ENCODE measurements around the gene ZNF783. TPM values are rescaled to one million over a fixed set of nuclear protein-coding genes. Genes with fewer than 3 reads are reported as not detected.
"Not testable (repeated sequence)": the region's sequence is repeated elsewhere in the genome, so short reads cannot be mapped to it uniquely, and the experiment has no call there.

The ZNF783 gene
- total and polyA plus RNA-seq, 9 donors, result 5.5 to 27.6 (median 17.0) TPM

DNA sequence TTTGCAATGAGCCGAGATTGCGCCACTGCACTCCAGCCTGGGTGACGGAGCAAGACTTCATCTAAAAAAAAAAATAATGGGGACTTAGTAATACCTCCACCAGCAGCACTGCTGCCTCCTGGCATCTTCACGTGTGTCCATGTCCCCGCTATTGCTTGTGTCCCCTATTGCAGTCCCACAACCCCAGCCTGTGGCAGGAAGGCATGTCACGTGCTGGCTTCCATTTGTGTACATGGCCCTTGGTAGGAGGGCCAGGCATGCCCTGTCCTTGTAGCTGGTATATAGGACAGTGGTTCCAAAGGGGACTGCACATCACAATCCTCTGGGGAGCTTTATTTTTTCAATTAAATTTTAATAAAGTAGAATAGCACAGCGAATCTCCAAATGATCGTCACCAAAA lies 5.7 kb downstream of the ZNF783 start:
- intact Hi-C loops (cut with DNase I), result loop anchor here in 2 of 4 donors (10.0 kb wide), 2 partner anchors 157 to 357 kb away; no protein-coding TSS in a partner anchor

GRCh38 chr7:149274424-149274823 lies 12.4 kb downstream of the ZNF783 start:
- H3K9me3 ChIP-seq; H3K4me3 ChIP-seq; H3K27me3 ChIP-seq; H3K36me3 ChIP-seq; intact Hi-C loops (cut with DNase I); H3K4me1 ChIP-seq (ENCODE audit: insufficient read depth); H3K27ac ChIP-seq; DNase-seq: not testable (repeated sequence)
- 90 to 99% (median 98%) methylated on average over 8 of the region's 8 CpGs for WGBS, 3 donors

More for the DNA sequence above, 5.7 kb downstream of the ZNF783 start:
- Histone ChIP-seq H3K27me3 (no peaks in the 10 kb centered on the region), H3K27ac (no peak overlapping the region), H3K4me1 (ENCODE audit: insufficient read depth) (no peaks in the 10 kb centered on the region), H3K36me3 (no peaks in the 10 kb centered on the region), H3K4me3 (no peak overlapping the region), H3K9me3 (no peaks in the 10 kb centered on the region)
- DNase-seq, result no peak
- 95% methylated on average over 8 of the region's 8 CpGs for WGBS, 3 donors
- no peak for TF ChIP-seq EP300 (IDR thresholded peaks at IDR 0.05)
- TF ChIP-seq CTCF (IDR thresholded peaks at IDR 0.05), result no peak
- TF ChIP-seq POLR2A (IDR thresholded peaks at IDR 0.05), result no peak

DNA sequence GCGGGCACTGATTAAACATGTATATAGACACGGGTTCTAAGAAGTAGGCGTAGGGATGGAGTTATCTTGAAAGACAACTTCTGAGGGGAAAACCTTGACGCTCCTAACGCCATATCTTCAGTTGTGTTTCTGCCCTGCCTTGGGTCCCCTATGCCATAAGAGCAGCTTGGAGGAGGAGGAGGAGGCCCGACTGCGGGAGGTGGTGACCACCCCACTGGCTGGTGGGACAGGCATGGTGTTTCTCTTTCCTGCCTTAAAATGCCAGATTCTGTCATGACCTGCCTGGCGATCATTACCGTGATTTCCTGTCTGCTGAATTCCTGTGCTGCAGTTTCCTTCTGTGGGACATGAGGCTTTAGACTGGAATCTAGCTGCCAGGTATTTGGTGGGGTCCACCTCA lies 15.9 kb downstream of the ZNF783 start:
- TF ChIP-seq POLR2A (IDR thresholded peaks at IDR 0.05), result no peak
- no peak for TF ChIP-seq EP300 (IDR thresholded peaks at IDR 0.05)
- TF ChIP-seq CTCF (IDR thresholded peaks at IDR 0.05), result no peak
- DNase-seq, result no peak
- Histone ChIP-seq H3K4me3 (no peak overlapping the region), H3K36me3 (no peaks in the 10 kb centered on the region), H3K4me1 (ENCODE audit: insufficient read depth) (no peaks in the 10 kb centered on the region), H3K27me3 (no peaks in the 10 kb centered on the region), H3K27ac (no peak overlapping the region), H3K9me3 (no peaks in the 10 kb centered on the region)
- 94 to 95% (median 94%) methylated on average over 9 of the region's 9 CpGs for WGBS, 3 donors
- intact Hi-C loops (cut with DNase I), result no loop called here

DNA sequence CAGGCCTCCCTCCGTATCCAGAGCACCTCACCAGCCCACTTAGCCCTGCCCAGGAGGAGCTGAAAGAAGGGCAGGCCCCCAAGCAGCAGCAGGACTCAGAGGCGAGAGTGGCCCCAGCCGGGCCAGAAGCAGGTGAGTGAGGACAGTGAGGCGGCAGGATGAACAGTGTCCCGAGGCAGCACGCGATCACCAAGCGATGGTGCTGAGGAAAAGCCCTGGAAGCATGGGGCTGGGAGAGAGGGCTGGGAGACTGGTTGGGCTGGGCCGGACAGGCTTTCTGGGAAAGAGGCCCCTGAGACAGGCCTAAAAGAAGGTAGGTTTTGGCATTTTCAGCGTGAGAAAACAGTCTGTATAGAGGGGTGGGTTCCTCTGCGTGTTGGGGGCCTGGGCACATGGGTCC lies 16.4 kb downstream of the ZNF783 start:
- H3K27me3 ChIP-seq, result no peaks in the 10 kb centered on the region
- WGBS, 3 donors, result 93 to 97% (median 94%) methylated on average over 11 of the region's 11 CpGs
- H3K27ac ChIP-seq, result no peak overlapping the region
- intact Hi-C loops (cut with DNase I), result no loop called here
- no peak for TF ChIP-seq EP300 (IDR thresholded peaks at IDR 0.05)
- no peaks in the 10 kb centered on the region for H3K4me1 ChIP-seq (ENCODE audit: insufficient read depth)
- no peak overlapping the region for H3K4me3 ChIP-seq
- no peaks in the 10 kb centered on the region for H3K36me3 ChIP-seq
- no peak for DNase-seq
- no peaks in the 10 kb centered on the region for H3K9me3 ChIP-seq

DNA sequence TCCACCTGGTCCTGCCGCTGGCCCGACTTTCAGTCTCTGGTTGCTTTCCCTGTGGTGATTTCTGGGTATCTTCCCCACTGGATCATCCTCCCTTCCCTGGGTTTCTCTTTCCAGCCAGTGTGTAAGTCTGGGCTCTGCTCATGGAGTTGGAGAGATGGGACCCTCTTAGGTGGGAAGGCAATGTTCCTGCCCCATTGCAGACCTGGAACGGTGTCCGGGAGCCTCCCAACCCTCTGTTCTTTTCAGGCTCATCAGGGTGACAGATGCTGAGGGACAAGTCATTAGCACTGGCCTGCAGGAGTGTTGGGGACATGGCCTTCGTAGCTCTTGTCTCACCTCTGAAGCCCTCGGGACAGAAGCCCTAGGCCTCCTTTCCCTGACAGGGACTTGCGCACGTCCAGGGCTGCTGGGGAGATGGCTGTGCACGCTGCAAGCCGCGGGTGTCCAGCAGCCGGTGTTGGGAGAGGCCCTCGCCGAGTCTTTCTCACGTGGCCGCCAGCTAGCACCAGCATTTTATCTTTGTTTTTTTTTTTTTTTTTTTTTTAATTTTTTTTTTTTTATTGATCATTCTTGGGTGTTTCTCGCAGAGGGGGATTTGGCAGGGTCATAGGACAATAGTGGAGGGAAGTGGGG lies 17.2 kb downstream of the ZNF783 start:
- no peak for DNase-seq
- 88 to 93% (median 90%) methylated on average over 17 of the region's 17 CpGs for WGBS, 3 donors
- no peak overlapping the region for H3K4me3 ChIP-seq
- TF ChIP-seq CTCF (IDR thresholded peaks at IDR 0.05) (no peak), EP300 (IDR thresholded peaks at IDR 0.05) (no peak), POLR2A (IDR thresholded peaks at IDR 0.05) (no peak)
- no peaks in the 10 kb centered on the region for H3K9me3 ChIP-seq
- intact Hi-C loops (cut with DNase I), result no loop called here
- no peaks in the 10 kb centered on the region for H3K4me1 ChIP-seq (ENCODE audit: insufficient read depth)
- H3K27me3 ChIP-seq, result no peaks in the 10 kb centered on the region
- H3K27ac ChIP-seq, result no peak overlapping the region
- no peaks in the 10 kb centered on the region for H3K36me3 ChIP-seq

Data from ovary (tissue), 9 donors.